ENCODE measurements around the gene BEST3.
A peak's percentile ranks its signal among the peaks of the same experiment; 100 is the strongest.

Gene BEST3

DNA sequence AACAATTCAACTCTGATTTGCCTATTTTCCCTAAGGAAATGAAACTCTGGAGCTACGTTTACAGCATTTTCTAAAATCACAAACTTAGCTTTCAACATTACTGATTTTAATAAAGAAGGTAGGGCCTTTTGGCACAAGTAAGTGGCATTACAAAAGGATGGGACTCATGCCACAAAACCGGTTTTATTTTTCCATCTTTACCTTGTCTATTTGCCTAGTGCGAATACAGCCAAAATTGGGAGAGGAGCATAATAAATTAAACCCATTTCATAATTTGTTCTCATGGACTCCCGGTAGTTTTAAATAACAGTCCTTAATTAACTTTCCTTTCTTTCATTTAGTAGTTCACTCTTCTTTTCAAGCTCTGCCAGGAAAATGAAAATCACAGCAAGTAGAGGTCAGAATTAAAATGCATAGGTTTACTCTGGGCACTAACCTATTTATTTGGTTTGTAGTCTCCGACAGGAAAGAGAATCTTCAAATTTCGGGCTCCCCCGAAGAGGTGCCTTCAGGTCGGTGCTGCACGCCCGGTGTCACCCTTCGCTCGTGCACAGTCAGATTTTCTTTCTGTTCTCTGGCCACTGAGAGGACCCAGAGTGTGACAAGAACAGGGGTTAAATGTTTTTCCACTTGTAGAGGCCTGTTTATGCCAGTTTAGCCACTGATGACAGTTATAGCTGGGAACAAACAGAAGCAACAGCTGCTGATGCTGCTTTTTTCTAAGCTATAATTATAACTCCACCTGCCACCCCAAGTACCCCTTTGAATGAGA lies at the start of gene BEST3:
TSS of gene BEST3 (minus strand) at position 535 of the 772 bp plus-strand sequence. CDS start 1,505 bp downstream, outside the sequence.
- DNase-seq = no peak

DNA sequence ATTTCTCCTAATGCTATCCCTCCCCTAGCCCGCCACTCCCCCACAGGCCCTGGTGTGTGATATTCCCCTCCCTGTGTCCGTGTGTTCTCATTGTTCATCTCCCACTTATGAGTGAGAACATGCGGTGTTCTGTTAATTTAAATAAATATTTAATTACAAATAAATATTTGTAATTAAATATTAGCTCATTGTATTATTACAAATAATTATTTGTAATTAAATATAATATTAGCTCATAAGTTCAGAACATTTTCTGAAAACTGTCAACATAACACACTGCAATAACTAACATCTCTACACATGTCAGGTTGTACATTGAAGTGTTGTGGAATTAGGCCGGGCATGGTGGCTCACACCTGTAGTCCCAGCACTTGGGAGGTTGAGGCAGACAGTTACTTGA lies 45.0 kb upstream of the BEST3 start:
- DNase-seq = no peak

DNA sequence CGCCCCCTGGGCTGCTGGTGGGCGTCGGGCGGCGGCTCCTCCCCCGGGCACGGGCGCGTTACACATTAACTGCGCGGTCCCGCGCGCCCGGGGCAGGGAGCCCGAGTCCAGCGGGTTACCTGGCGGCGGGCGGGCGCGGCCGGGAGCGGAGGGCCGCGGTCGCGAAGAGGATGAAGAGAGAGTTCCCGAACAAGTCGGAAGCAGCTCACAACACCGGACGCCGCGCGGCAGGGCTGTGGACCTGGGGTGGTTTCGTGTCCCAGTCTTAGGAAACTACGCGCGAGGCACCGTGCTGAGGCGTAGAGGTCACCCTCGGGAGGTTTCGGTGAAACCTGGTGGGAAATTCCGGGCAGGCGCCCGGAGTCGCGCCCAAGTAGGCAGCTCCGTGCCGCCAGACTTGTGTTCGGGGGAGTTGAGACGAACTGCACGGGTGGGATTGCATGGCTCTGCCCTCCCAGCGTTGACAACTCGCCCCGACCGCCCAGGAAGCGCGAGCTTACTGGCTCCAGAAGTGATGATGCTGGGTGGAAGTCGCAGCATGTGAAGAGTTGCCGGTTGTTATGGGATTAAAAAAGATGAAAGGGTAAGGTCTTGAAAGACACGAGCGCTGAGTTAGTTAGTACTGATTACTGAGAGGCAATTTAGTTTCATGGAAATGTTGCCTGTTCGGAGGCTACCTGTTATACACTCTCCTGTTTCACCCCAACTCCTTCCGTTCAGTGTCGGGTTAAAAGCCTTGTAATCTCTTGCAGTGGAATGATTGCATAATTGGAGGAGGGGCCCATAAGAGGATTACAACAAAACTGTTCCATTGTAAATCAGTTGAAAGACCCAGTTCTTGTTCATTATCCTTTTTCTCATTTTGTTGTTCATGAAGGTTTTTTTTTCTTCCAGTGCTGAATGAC lies 40.4 kb upstream of the BEST3 start:
- peak; percentile 8 to 46 for DNase-seq

DNA sequence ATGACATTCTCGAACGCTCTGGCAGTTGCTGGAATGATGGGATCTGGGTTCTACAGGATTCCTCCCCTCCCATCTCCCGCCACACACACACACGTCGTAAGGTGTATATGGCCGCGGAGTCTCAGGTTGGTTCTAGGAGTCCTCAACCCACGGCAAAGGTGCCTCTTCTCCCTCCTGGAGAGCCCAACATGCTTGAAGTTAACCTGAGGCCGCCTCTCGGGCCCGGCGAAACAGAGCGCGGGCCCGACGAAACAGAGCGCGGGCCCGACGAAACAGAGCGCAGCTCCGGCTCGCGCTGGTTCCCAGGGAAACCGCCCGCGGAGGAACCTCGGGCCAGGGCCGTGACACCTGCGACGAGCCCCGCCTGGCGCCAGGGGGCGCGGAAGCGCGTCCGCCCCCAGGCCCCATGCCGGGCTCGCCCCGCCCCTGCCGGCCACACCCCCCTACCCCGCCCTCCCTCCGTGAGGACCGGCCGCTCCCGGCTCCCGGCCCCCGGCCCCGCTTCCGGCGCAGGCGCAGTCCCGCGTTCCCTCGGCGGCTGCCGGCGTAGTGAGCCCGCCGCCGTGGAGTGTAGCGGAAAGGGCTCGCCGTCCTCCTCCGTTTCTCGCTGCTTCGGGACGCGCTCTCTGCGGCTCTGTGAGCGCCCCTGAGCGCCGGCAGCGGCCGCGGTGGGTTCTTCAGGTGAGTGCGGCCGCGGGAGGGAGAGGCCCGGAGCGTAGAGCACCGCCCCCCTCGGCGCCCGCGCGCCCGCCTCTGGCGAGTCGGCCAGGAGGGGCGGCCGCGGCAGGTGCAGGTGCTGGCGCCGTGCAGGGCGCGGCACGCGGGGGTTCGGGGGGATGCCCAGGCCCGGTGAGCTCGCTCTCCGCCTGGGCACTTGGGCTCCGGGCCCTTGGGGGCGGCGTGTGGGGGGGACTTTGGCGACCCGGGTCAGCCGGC lies 39.5 kb upstream of the BEST3 start, which contains the start of gene RAB3IP:
TSS of gene RAB3IP (plus strand) at position 510 of the 936 bp plus-strand sequence. CDS start 16,549 bp downstream, outside the sequence.
- DNase-seq = peak; percentile 39 to 72

DNA sequence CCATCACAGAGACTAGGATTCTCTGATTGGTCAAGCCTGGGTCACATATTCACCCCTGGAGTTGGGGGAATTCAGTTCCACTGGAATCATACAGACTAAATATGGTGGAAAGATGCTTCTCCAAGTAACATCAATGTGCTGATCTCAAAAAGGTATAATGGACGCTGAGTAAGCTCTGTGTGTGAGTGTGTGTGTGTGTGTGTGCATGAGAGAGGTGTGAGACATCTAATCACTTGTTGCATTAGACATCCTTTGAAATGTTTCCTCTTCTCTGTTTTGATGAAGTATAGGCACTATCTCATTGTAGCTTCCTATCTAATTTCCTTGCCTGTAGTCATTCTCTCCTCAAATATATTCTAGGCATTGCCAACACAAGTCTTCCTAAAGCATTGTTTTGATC lies 34.5 kb upstream of the BEST3 start:
- DNase-seq = no peak

DNA sequence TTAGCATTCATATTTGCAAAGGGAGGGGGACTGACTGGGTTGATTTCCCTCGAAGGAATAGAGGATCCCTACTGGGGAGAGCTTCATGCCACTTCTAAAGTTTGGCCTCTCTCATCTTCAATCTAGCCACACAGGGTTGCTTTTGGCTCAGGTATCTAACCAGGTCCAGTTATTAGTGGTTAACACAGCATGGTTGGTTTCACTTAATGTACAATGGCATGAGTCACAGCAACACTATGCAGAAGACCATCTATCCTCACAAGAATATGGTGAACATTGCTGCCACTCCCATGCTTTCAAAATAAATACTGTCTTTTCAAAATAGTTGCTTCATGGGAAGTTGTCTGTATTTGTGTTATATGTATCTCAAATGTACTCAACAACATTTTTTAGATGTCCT lies 33.0 kb upstream of the BEST3 start:
- DNase-seq = no peak

DNA sequence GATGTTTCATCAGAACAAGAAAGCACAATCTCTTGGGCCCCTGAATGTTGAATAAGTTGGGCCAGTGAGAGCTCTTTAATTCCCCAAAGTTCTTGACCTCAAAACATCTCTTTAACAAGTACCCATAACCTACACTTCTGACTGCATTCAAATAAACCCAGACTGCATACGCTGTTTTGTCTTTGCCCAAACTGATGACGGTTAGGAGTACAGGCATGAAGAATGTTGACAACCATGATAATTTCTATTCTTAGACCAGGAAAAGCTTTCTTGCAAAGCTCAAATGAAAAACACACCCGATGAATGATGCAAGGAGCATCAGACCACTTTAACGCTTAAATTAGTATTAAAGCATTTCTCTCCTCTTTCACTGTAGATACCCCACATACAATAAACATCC lies 27.8 kb upstream of the BEST3 start:
- no peak for DNase-seq

DNA sequence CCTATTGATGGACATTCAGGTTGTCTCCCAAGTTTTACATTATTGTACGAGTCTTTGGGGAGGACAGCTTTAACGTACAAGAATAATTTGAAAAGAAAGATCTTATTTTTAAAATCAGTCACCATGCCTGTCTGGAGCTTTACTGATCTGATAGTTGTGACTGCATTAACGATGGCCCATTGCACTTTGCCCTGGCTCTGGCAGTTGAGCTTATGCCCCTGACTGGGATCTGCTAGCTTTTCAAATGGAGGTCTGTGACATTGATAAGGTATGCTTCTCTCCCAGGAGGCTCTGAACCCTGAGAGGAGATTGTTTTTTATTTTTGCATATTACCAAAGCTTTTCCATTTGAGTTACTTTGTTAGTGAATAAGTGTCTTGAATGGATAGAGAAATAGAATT lies 21.6 kb upstream of the BEST3 start:
- DNase-seq = no peak

DNA sequence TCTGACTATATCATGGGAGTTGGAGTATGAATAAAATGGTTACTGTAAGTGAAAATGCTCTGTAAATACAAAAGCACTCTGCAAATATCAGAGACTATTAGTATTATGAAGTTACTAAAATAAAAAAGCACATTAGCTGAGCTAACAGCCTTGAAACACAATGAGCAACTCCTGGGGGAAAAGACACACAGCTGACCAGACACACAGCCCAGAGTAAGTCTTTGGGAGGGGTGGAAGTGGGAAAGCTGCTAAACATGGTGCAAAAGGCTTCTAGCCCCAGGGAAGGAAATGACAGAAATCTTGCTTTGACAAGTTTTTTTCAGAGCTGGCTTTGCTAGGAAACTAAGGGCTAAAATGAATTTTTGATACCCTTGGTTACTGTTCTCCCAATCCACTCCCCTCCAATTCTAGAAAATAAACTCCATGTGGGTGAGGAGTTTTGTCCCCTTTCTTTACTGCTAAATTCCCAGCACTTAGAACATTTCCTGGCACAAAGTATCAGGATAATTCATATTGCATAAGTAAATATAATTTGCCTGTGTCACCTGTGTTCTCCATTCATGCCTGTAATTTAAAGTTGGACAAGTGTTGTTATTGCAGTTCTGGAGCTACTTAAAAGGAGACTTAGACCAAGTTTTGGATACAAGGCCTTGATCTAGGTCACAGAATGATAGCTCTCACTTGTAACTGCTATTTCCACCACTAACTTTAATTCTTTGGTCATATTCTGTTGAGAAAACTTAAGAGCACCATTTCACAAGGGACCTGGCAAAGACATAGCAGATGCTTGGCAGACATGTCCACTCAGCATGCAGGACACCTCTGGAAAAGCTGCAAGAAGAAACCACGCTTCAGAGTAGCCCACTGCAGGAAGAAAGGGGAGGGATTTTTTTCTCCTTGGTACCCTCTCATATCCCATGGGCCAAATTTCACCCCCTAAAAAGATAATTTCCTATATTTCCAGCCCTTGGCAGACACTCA lies 20.5 kb upstream of the BEST3 start:
- DNase-seq = no peak

DNA sequence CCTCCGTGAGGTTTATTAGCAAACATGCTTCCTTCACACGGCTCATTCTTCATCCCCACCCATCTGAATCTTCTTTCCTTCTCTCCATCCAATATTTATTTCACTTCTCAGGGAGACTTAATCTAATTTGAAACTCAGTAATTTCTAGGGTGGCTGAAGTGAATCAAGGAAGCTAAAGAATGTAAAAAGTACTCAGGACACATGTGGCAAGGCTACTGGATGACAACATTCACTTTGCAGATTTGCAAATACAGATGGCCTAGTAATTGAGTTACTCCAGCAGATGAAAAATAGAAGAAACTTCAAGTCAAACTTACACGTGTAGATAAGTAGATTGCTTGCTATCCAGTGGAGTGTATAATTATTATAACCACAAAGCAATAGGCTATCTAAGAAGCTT lies 15.4 kb upstream of the BEST3 start:
- no peak for DNase-seq

DNA sequence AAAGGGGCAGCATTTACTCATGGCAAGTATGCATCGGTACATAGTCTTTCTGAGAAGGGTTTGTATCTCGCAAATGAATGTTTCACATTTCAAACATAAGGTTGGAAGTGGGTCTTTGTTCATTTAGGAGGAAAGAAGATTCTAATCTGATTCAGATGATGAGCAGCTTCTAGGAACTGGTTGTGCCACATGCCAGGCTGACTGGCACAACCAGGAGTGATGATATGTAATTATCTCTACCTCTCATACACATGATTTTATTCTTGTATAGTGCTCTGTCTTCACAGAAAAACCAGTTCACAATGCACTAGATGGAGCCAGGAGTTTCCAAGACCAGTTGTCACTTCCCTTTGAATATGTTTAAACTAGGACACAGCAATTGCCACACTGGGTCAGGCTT lies 13.7 kb upstream of the BEST3 start:
- no peak for DNase-seq

DNA sequence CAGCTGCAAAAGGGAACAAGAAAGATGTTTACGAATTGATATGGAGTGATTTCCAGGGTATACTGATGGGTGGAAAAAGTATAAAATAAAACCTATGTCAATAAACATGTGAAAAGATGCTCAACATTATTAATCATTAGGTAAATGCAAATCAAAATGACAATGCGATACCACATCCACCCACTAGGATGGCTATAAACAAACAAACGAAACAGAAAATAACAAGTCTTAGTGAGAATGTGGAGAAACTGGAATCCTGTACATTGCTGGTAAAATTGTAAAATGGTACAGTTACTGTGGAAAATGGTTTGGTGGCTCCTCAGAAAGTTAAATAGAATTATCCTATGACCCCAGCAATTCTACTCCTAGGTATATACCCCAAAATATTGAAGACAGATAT lies 9.5 kb upstream of the BEST3 start:
- no peak for DNase-seq

DNA sequence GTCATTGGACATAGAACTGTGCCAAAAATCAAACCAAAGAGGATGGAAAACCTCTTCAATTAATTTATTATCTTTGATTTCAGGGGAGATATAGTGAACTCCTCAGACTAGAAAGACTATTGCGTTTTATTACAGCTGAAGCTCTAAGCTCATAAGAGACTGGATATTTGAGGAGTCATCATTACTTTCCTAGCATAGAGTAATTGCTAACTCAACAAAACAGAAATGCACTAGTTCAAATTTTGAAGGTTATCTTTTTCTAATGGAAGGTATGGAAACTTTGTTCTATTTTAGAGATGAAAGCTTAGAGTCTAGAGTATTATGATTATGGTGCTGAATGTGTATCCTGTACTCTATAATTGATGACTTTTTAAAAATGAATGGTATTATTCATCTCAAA lies 5.3 kb upstream of the BEST3 start:
- DNase-seq = no peak

DNA sequence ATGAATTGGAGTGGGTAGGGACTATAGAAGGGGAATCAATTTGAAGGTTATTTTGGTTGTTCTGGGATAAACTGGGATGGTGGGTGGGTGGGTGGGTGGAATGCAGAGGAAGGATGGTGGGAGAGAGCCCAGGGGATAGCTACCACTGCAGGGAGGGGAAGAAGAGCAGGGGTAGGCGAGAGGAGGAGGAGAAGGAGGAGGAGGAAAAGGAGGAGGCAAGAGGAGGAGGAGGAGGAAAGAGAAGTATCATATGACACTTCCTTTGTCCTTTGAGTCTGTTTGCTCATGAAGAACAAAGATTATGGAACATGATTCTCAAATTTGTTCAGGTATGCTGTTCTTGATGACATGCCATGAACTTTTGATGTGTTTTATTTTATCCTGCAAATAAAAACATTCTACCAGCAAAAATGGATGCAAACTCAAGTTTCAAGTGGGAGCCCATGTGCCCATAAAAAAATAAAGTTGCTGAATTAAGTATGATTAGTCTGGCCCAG lies 4.1 kb upstream of the BEST3 start:
- DNase-seq = no peak

DNA sequence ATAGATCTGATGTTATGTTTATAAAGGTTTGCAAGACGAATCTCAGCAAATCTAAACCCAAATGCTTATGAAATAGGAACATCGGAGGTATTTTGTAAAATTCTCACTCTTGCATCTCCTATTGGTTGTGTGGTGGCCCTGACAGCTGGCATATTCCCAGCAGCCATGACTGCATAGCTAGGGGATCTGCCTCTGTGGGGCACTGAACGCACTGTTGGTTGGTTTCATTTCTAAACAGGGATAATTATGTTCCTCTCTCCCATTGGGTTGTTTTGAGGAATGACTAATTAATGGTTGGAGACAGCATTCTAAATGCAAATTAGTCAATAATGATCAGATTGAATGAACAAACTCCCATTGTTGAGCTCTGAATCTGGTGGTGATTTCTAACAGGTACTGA lies 2.7 kb upstream of the BEST3 start:
- DNase-seq = no peak

DNA sequence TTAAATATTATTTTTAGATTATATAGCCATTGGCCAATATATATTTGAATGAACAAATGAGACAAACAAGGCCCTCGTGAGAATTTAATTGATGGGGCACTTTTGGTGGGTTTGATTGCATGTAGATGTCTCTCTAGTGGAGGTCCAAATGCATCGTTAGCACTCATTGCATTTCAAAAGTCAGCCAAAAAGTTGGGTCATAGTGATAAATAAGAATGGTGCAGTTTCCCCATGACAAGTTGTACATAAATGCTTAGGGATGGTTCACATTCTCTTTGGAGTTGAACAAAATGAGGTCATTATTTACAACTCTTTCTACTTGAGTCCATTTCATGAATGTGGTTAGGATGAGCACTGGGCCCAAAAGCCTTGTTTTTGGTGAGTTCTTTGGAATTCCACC lies 1.0 kb downstream of the BEST3 start:
- DNase-seq = no peak

DNA sequence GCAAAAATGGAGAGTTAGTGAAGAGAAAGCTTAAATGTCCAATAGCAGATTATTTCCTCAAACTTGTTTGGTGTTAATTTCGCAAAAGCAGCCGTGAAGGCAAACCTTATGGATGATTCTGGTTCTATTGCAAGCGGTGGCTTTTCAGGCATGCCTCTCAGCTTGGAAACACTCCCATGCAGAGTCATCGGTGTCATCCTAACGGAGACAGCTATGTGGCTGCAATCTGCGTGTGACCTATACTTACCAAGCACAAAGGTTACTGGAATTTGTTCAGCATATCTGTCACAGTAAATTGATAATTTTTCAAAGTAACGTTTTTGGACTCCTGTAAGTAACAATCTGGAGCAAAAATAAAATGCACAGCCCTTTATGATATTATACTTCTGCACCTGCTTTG lies 5.0 kb downstream of the BEST3 start:
- no peak for DNase-seq

DNA sequence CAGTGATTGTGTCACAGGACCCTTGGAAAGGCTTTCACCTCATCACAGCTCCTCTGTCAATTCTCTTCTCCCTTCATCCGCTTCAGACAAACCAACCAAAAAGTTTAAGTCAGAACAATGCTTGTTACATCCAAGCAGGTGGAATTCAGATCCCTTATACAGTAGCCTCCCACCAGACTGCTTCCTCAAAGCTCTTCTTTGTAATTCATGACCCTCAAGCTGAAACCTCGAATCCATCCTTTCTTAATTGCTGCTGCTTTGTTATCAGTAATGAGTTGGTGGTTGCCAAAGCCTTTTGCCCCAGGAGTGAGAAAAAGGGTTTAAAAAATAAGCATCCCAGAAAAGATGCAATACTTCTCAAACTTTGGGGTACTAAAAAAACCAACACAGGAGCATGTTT lies 9.5 kb downstream of the BEST3 start:
- DNase-seq = peak in 1 of 2 experiments; percentile 40

DNA sequence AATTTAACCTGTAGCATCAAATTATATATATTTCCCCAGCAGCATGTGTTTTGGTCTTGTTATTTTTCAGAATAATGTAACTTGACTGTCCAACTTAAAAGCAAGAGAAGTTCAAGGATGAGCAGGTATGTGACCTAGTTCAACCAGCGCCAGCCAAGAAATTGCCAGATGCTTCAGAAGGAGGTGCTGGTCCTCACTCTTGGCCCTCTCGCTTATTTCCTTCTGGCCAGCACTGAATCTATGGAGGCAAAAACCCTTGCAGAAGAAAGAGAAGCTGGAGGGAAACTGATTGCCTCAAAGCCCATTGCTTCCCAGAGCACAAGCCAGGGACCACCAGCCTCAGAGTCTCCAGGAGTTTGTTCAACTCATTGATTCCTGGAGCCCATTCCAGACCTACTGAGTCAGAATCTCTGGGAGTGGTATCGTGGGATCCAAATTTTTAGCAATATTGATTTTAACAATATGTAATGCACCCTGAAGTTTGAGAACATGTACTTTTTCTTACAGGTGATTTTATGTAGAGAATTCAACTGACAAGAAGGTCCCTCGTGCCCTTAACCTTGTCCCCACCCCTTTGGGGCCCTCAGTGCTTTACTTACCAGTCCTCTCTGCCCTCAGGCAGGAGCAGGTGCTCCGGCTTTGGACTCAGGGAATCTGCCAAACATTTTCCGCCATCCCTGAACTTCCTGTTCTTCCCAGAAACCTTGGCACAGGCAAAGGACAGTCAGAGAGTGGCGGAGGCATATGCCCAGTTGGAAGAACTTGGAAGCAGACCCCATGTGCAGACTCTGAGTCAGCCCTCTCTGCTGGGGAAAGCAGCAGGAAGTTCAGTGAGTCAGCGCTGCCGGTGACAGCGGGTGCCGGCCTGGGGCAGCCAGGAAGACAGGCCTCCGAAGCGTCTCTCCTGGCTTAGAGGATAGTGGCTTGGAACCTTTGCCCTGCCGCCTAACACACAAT lies 10.4 kb downstream of the BEST3 start:
- peak; percentile 86 to 95 for DNase-seq

DNA sequence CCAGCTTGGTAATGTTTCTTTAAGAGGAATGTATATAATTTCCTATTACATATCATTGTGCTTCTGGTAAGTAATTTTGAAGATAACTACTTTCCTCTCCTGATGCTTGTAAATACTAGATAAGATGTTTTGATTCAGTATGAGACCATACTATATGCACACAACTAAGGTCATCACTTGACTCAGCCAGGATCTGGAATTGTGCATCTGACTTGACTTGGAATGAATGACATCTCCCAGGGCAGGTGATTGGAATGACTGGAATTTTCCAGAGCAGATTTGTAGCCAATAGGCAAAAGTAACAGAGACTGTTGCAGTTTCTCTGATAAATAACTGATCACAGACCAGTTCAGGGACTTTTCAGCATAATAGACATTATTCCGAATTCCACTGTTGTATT lies 11.1 kb downstream of the BEST3 start:
- peak in 1 of 2 experiments; percentile 64 for DNase-seq

Measured in SW 1271 (cell line).